ENCODE data around the gene CNGA2. TPM values are rescaled to one million over a fixed set of nuclear protein-coding genes. Genes with fewer than 3 reads are reported as not detected.
"Not testable (repeated sequence)": the region's sequence is repeated elsewhere in the genome, so short reads cannot be mapped to it uniquely, and the experiment has no call there.

The CNGA2 gene
- total RNA-seq, 1 experiment from 2014 or later, result not detected

DNA sequence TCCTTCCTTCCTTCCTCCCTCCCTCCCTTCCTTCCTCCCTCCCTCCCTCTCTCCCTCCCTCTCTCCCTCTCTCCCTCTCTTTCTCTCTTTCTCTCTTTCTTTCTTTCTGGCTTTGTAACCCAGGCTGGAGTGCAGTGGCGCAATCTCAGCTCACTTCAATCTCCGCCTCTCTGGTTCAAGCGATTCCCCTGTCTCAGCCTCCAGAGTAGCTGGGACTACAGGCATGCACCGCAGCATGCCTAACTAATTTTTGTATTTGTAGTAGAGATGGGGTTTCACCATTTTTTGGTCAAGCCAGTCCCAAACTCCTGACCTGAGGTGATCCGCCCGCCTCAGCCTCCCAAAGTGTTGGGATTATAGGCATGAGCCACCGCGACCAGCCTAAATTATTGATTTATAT, 37.5 kb upstream of the CNGA2 start:
- POLR2A ChIA-PET; BruUV-seq (replicated peaks); H3K27me3 ChIP-seq (ENCODE audit: insufficient read depth, low read length); H3K9me3 ChIP-seq (ENCODE audit: control insufficient read depth in 1 of 2, insufficient read depth in 1 of 2, low read depth in 1 of 2, low read length in 2 of 2); ATAC-seq; CTCF ChIA-PET; H2AFZ ChIP-seq (ENCODE audit: low read depth, low read length, poor library complexity, severe bottlenecking); H3K4me1 ChIP-seq (ENCODE audit: control insufficient read depth in 1 of 2, insufficient read depth in 2 of 2, low read length in 2 of 2); H3K9me2 ChIP-seq (ENCODE audit: insufficient read depth); DNase-seq (ENCODE audit: low read depth, low spot score); H3K27ac ChIP-seq (ENCODE audit: low read depth, low read length); H3K4me2 ChIP-seq (ENCODE audit: low read length); intact Hi-C loops (cut with micrococcal nuclease); H3K4me3 ChIP-seq (replicated peaks in 1 of 2; ENCODE audit: low read depth in 1 of 2, low read length in 2 of 2); H4K20me1 ChIP-seq (ENCODE audit: insufficient read depth); H3K79me2 ChIP-seq (ENCODE audit: insufficient read depth, low read length); RAD21 ChIA-PET (ENCODE audit: low non-redundant PET in 1 of 2, low total read pairs in 2 of 2, uncharacterized antibody in 2 of 2, unreplicated experiment in 2 of 2); H3K9ac ChIP-seq (ENCODE audit: low read length); H3K36me3 ChIP-seq (ENCODE audit: control insufficient read depth in 1 of 2, insufficient read depth in 2 of 2, low read length in 2 of 2): not testable (repeated sequence)

- ChIA-PET CTCF (no interaction called here), RAD21 (ENCODE audit: low non-redundant PET in 1 of 2, low total read pairs in 2 of 2, uncharacterized antibody in 2 of 2, unreplicated experiment in 2 of 2) (no interaction called here), POLR2A (no interaction called here)
- H3K4me1 ChIP-seq (ENCODE audit: control insufficient read depth in 1 of 2, insufficient read depth in 2 of 2, low read length in 2 of 2), result no peaks in the 10 kb centered on the region
- H4K20me1 ChIP-seq (ENCODE audit: insufficient read depth), result no peaks in the 10 kb centered on the region
- no peak overlapping the region for H3K4me3 ChIP-seq (replicated peaks in 1 of 2; ENCODE audit: low read depth in 1 of 2, low read length in 2 of 2)
- H3K36me3 ChIP-seq (ENCODE audit: control insufficient read depth in 1 of 2, insufficient read depth in 2 of 2, low read length in 2 of 2), result no peaks in the 10 kb centered on the region
- no peaks in the 10 kb centered on the region for H3K9me2 ChIP-seq (ENCODE audit: insufficient read depth)
- no peak overlapping the region for H3K27ac ChIP-seq (ENCODE audit: low read depth, low read length)
- no TSS peak for BruUV-seq (replicated peaks)
- no peak for DNase-seq (ENCODE audit: low read depth, low spot score)
- no peaks in the 10 kb centered on the region for H3K27me3 ChIP-seq (ENCODE audit: insufficient read depth, low read length)
- H3K9me3 ChIP-seq (ENCODE audit: control insufficient read depth in 1 of 2, insufficient read depth in 1 of 2, low read depth in 1 of 2, low read length in 2 of 2), result no peaks in the 10 kb centered on the region
- H3K79me2 ChIP-seq (ENCODE audit: insufficient read depth, low read length), result no peaks in the 10 kb centered on the region
- H3K9ac ChIP-seq (ENCODE audit: low read length), result no peak overlapping the region
- intact Hi-C loops (cut with micrococcal nuclease), result no loop called here
- H2AFZ ChIP-seq (ENCODE audit: low read depth, low read length, poor library complexity, severe bottlenecking), result no peak overlapping the region
- H3K4me2 ChIP-seq (ENCODE audit: low read length), result no peak overlapping the region
- no peak for ATAC-seq
- TF ChIP-seq FOSL1 (IDR thresholded peaks at IDR 0.05; ENCODE audit: low read depth) (no peak), POLR2AphosphoS5 (IDR thresholded peaks at IDR 0.05; ENCODE audit: low read depth, low read length) (no peak), YY1 (IDR thresholded peaks at IDR 0.05; ENCODE audit: extremely low read depth, insufficient replicate concordance, low read depth, low read length) (no peak), EZH2phosphoT487 (IDR thresholded peaks at IDR 0.05; ENCODE audit: borderline replicate concordance) (no peak), SP1 (IDR thresholded peaks at IDR 0.05; ENCODE audit: low read depth) (no peak)
- TF ChIP-seq, protein P1, sequence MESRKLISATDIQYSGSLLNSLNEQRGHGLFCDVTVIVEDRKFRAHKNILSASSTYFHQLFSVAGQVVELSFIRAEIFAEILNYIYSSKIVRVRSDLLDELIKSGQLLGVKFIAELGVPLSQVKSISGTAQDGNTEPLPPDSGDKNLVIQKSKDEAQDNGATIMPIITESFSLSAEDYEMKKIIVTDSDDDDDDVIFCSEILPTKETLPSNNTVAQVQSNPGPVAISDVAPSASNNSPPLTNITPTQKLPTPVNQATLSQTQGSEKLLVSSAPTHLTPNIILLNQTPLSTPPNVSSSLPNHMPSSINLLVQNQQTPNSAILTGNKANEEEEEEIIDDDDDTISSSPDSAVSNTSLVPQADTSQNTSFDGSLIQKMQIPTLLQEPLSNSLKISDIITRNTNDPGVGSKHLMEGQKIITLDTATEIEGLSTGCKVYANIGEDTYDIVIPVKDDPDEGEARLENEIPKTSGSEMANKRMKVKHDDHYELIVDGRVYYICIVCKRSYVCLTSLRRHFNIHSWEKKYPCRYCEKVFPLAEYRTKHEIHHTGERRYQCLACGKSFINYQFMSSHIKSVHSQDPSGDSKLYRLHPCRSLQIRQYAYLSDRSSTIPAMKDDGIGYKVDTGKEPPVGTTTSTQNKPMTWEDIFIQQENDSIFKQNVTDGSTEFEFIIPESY (IDR thresholded peaks at IDR 0.05; ENCODE audit: extremely low read depth, insufficient replicate concordance, low read length), result no peak
Measured at GRCh38 chrX:151697522-151697921, 37.0 kb upstream of the CNGA2 start.
